C1 segment of cervical spinal cord (tissue), 14 donors: ENCODE measurements around the gene TRAF3IP1.
"Not testable (repeated sequence)": the region's sequence is repeated elsewhere in the genome, so short reads cannot be mapped to it uniquely, and the experiment has no call there.

Source experiments
- DNase-seq, 14 donors: peaks; one replicate each; lab custom pipeline; 2025; lab: John Stamatoyannopoulos, UW

The TRAF3IP1 gene

GRCh38 chr2:238306672-238306998 lies 13.7 kb upstream of the TRAF3IP1 start:
- no peak for DNase-seq

- DNase-seq: no peak
Measured at GRCh38 chr2:238308177-238308576, 12.1 kb upstream of the TRAF3IP1 start.

- not testable (repeated sequence) for DNase-seq
Measured at GRCh38 chr2:238310721-238311120, 9.6 kb upstream of the TRAF3IP1 start.

- no peak for DNase-seq
Measured at GRCh38 chr2:238313289-238313990, 6.9 kb upstream of the TRAF3IP1 start.

- DNase-seq: no peak
Measured at GRCh38 chr2:238313991-238314350, 6.3 kb upstream of the TRAF3IP1 start.

GRCh38 chr2:238314576-238314975 lies 5.7 kb upstream of the TRAF3IP1 start:
- no peak for DNase-seq

- DNase-seq: no peak
Measured at GRCh38 chr2:238315031-238315595, 5.2 kb upstream of the TRAF3IP1 start.

GRCh38 chr2:238320648-238321281 lies 447 bp downstream of the TRAF3IP1 start:
- DNase-seq: no peak

- peak in 1 of 14 donors; percentile 3 for DNase-seq
Measured at GRCh38 chr2:238321467-238321866, 1.1 kb downstream of the TRAF3IP1 start.

- no peak for DNase-seq
Measured at GRCh38 chr2:238322001-238322411, 1.7 kb downstream of the TRAF3IP1 start.

- DNase-seq: not testable (repeated sequence)
Measured at GRCh38 chr2:238324248-238324647, 3.9 kb downstream of the TRAF3IP1 start.

- no peak for DNase-seq
Measured at GRCh38 chr2:238325694-238326093, 5.4 kb downstream of the TRAF3IP1 start.

- no peak for DNase-seq
Measured at GRCh38 chr2:238326801-238327365, 6.6 kb downstream of the TRAF3IP1 start.

- DNase-seq: no peak
Measured at GRCh38 chr2:238327751-238328150, 7.4 kb downstream of the TRAF3IP1 start.

GRCh38 chr2:238330391-238330790 lies 10.1 kb downstream of the TRAF3IP1 start:
- DNase-seq: no peak

GRCh38 chr2:238331916-238332315 lies 11.6 kb downstream of the TRAF3IP1 start:
- no peak for DNase-seq

- no peak for DNase-seq
Measured at GRCh38 chr2:238334885-238335284, 14.6 kb downstream of the TRAF3IP1 start.

GRCh38 chr2:238335591-238335990 lies 15.3 kb downstream of the TRAF3IP1 start:
- not testable (repeated sequence) for DNase-seq

- peak in 1 of 14 donors; percentile 15 for DNase-seq
Measured at GRCh38 chr2:238336151-238336550, 15.8 kb downstream of the TRAF3IP1 start.

- no peak for DNase-seq
Measured at GRCh38 chr2:238336793-238337444, 16.6 kb downstream of the TRAF3IP1 start.

GRCh38 chr2:238337846-238338245 lies 17.5 kb downstream of the TRAF3IP1 start:
- DNase-seq: no peak

GRCh38 chr2:238338710-238339394 lies 18.5 kb downstream of the TRAF3IP1 start:
- no peak for DNase-seq
